Body of pancreas (tissue), 4 donors: Measurements from ENCODE around the gene UXS1.

Experiments
- CTCF ChIP-seq, 7 experiments: fragments of 450-650 bp in 4 of 7; fragments of 200-600 bp in 3 of 7; sonication (generic) in 3 of 7; IDR thresholded peaks; one replicate each; pipeline ENCODE4 v1.5.1; 2016 to 2019; ENCODE audit warnings: antibody characterized with exemption in 7 of 7
- POLR2A ChIP-seq, 3 donors: fragments of 450-650 bp; IDR thresholded peaks; one replicate each; pipeline ENCODE4 v1.6.1; 2016; ENCODE audit warnings: antibody characterized with exemption in 3 of 3, mild to moderate bottlenecking in 2 of 3

GRCh38 chr2:106156305-106157296 lies 37.5 kb downstream of the UXS1 start:
- TF ChIP-seq CTCF (IDR thresholded peaks at IDR 0.05), result no peak
- no peak for TF ChIP-seq POLR2A (IDR thresholded peaks at IDR 0.05)
